GM23248 (cell line): ENCODE data around the gene RHOT2.

Experiments used
- EZH2 ChIP-seq: fragments of 200-600 bp; sonication (generic); IDR thresholded peaks from 2 replicates; pipeline ENCODE4 v1.6.1; 2018; ENCODE audit warnings: antibody characterized with exemption, mild to moderate bottlenecking; ENCODE audit not compliant: insufficient read depth, poor library complexity, severe bottlenecking
- EZH2phosphoT487 ChIP-seq: fragments of 200-600 bp; sonication (generic); IDR thresholded peaks from 2 replicates; pipeline ENCODE4 v1.6.1; 2018; ENCODE audit warnings: antibody characterized with exemption, moderate library complexity, mild to moderate bottlenecking, low read depth; ENCODE audit not compliant: insufficient read depth

- TF ChIP-seq EZH2 (no peak), EZH2phosphoT487 (no peak)
These were observed 16.1 kb upstream of the RHOT2 start for GRCh38 chr16:651844-652243.
